WTC11 (cell line): ENCODE results near the gene SEH1L. TPM values are rescaled to one million over a fixed set of nuclear protein-coding genes. Genes with fewer than 3 reads are reported as not detected.

Experiments
- ATAC-seq: fragments of 200-7000 bp; cut with Tn5 transposase; 2 replicates; pipeline ENCODE4 v1.10.0; 2021; ENCODE audit warnings: mild to moderate bottlenecking, moderate library complexity
- CTCF ChIA-PET: fragments of 300-600 bp; sonication (Branson Sonifier 250); formaldehyde crosslinking; loops from one replicate; lab custom pipeline; 2021; ENCODE audit warnings: antibody characterized with exemption; lab: Charles Lee
- POLR2A ChIA-PET: fragments of 350-600 bp; sonication (Branson Sonifier 250); formaldehyde crosslinking; loops from one replicate; lab custom pipeline; 2021; ENCODE audit warnings: antibody characterized with exemption; lab: Charles Lee
- DNase-seq: peaks from one replicate; pipeline ENCODE4 v3.0.0; 2021; ENCODE audit warnings: low spot score
- H3K27ac Mint-ChIP-seq: 2 replicates; pipeline ENCODE4 v1.8.0; 2021; ENCODE audit warnings: mixed read lengths
- H3K27me3 Mint-ChIP-seq: 2 replicates; pipeline ENCODE4 v1.8.0; 2021; ENCODE audit warnings: low read depth, mild to moderate bottlenecking, moderate library complexity, mixed read lengths
- H3K36me3 Mint-ChIP-seq: 2 replicates; pipeline ENCODE4 v1.8.0; 2021; ENCODE audit warnings: mixed read lengths
- H3K4me1 Mint-ChIP-seq: 2 replicates; pipeline ENCODE4 v1.8.0; 2022; ENCODE audit warnings: mixed read lengths
- H3K4me3 Mint-ChIP-seq: 2 replicates; pipeline ENCODE4 v1.8.0; 2021; ENCODE audit warnings: mild to moderate bottlenecking, moderate library complexity, mixed read lengths
- H3K9me3 Mint-ChIP-seq: 2 replicates; pipeline ENCODE4 v1.8.0; 2021; ENCODE audit warnings: mixed read lengths
- AR ChIP-seq: fragments of 250-450 bp; sonication (Bioruptor Pico); IDR thresholded peaks from 2 replicates; pipeline ENCODE4 v1.9.0; 2021; ENCODE audit warnings: mild to moderate bottlenecking
- ATF3 ChIP-seq: sonication (generic); formaldehyde crosslinking; conservative IDR thresholded peaks from 2 replicates; pipeline ENCODE4 v1.8.1; 2022; ENCODE audit warnings: mild to moderate bottlenecking, missing genetic modification reagents
- ATF6 ChIP-seq: sonication (generic); formaldehyde crosslinking; IDR thresholded peaks from 2 replicates; pipeline ENCODE4 v1.8.1; 2023; ENCODE audit warnings: mild to moderate bottlenecking, missing genetic modification reagents
- CBFB ChIP-seq: sonication (generic); formaldehyde crosslinking; IDR thresholded peaks from 2 replicates; pipeline ENCODE4 v1.8.1; 2022; ENCODE audit warnings: mild to moderate bottlenecking, low read depth, missing genetic modification reagents
- E2F1 ChIP-seq: sonication (generic); formaldehyde crosslinking; IDR thresholded peaks from 2 replicates; pipeline ENCODE4 v1.8.0; 2022; ENCODE audit warnings: mild to moderate bottlenecking, missing genetic modification reagents
- ERG ChIP-seq: fragments of 250-450 bp; sonication (Bioruptor Pico); IDR thresholded peaks from 2 replicates; pipeline ENCODE4 v1.8.0; 2021; ENCODE audit warnings: mild to moderate bottlenecking
- FOXK1 ChIP-seq: sonication (generic); formaldehyde crosslinking; IDR thresholded peaks from 2 replicates; pipeline ENCODE4 v1.8.0; 2022; ENCODE audit warnings: mild to moderate bottlenecking, moderate library complexity, missing genetic modification reagents
- FOXP1 ChIP-seq: sonication (generic); formaldehyde crosslinking; IDR thresholded peaks from 2 replicates; pipeline ENCODE4 v1.8.0; 2022; ENCODE audit warnings: missing genetic modification reagents, mild to moderate bottlenecking, moderate library complexity, borderline replicate concordance
- GABPB1 ChIP-seq: sonication (generic); formaldehyde crosslinking; IDR thresholded peaks from 2 replicates; pipeline ENCODE4 v1.8.1; 2023; ENCODE audit warnings: mild to moderate bottlenecking, missing genetic modification reagents
- HMGA2 ChIP-seq: fragments of 250-450 bp; sonication (Bioruptor Pico); IDR thresholded peaks from 2 replicates; pipeline ENCODE4 v1.4.0; 2021; ENCODE audit warnings: mild to moderate bottlenecking, moderate library complexity
- JAZF1 ChIP-seq: fragments of 250-450 bp; sonication (Bioruptor Pico); IDR thresholded peaks from 2 replicates; pipeline ENCODE4 v1.9.0; 2021; ENCODE audit warnings: moderate library complexity, mild to moderate bottlenecking, inconsistent platforms
- JUN ChIP-seq: sonication (generic); formaldehyde crosslinking; IDR thresholded peaks from 2 replicates; pipeline ENCODE4 v1.8.0; 2023; ENCODE audit warnings: mild to moderate bottlenecking, missing genetic modification reagents
- KAT7 ChIP-seq: sonication (generic); formaldehyde crosslinking; IDR thresholded peaks from 2 replicates; pipeline ENCODE4 v1.8.1; 2023; ENCODE audit warnings: missing genetic modification reagents, mild to moderate bottlenecking, borderline replicate concordance
- MYBL2 ChIP-seq: sonication (generic); formaldehyde crosslinking; IDR thresholded peaks from 2 replicates; pipeline ENCODE4 v1.8.1; 2023; ENCODE audit warnings: mild to moderate bottlenecking, moderate library complexity, missing genetic modification reagents
- NFE2L1 ChIP-seq: sonication (generic); formaldehyde crosslinking; IDR thresholded peaks from 2 replicates; pipeline ENCODE4 v1.8.1; 2023; ENCODE audit warnings: missing genetic modification reagents
- OVOL2 ChIP-seq: fragments of 250-450 bp; sonication (Bioruptor Pico); IDR thresholded peaks from 2 replicates; pipeline ENCODE4 v1.9.0; 2021; ENCODE audit warnings: mild to moderate bottlenecking, borderline replicate concordance
- PRRX2 ChIP-seq: fragments of 250-450 bp; sonication (Bioruptor Pico); IDR thresholded peaks from 2 replicates; pipeline ENCODE4 v1.8.0; 2021; ENCODE audit warnings: mild to moderate bottlenecking
- SP1 ChIP-seq: sonication (generic); formaldehyde crosslinking; conservative IDR thresholded peaks from 2 replicates; pipeline ENCODE4 v1.8.1; 2022; ENCODE audit warnings: missing genetic modification reagents
- TCF7 ChIP-seq: sonication (generic); formaldehyde crosslinking; IDR thresholded peaks from 2 replicates; pipeline ENCODE4 v1.8.0; 2022; ENCODE audit warnings: mild to moderate bottlenecking, low read depth, missing genetic modification reagents, moderate library complexity
- ZNF138 ChIP-seq: sonication (generic); formaldehyde crosslinking; conservative IDR thresholded peaks from 2 replicates; pipeline ENCODE4 v1.8.1; 2022; ENCODE audit warnings: mild to moderate bottlenecking, moderate library complexity, missing genetic modification reagents
- ZNF317 ChIP-seq: sonication (generic); formaldehyde crosslinking; IDR thresholded peaks from 2 replicates; pipeline ENCODE4 v1.8.1; 2023; ENCODE audit warnings: low read depth, mild to moderate bottlenecking, moderate library complexity, missing genetic modification reagents, borderline replicate concordance
- ZNF416 ChIP-seq: fragments of 250-450 bp; sonication (Bioruptor Pico); IDR thresholded peaks from 2 replicates; pipeline ENCODE4 v1.9.0; 2021; ENCODE audit warnings: mild to moderate bottlenecking, inconsistent platforms
- ZNF671 ChIP-seq: fragments of 250-450 bp; sonication (Bioruptor Pico); IDR thresholded peaks from 2 replicates; pipeline ENCODE4 v1.8.0; 2021; ENCODE audit warnings: mild to moderate bottlenecking
- total RNA-seq: library from RNA; stranded (reverse); gene quantifications from 3 replicates; pipeline ENCODE4 v1.2.3, GENCODE V29; 2021

The SEH1L gene
- total RNA-seq, 1 experiment from 2014 or later = 75.5 TPM

GRCh38 chr18:12939162-12939561 is 8.6 kb upstream of the SEH1L start (continued):
- no peak for TF ChIP-seq AR (CRISPR knock-in tag)
- no peak for TF ChIP-seq ATF6 (CRISPR knock-in tag)

GRCh38 chr18:12943215-12943614 is 4.6 kb upstream of the SEH1L start:
- no peak overlapping the region for H3K27ac Mint-ChIP-seq
- CTCF ChIA-PET = interaction anchor here (3.2 kb wide), 1 partner anchor 9 kb away, joined by 19 read pairs; no protein-coding TSS in a partner anchor
- no peak for DNase-seq
- H3K9me3 Mint-ChIP-seq = no peaks in the 10 kb centered on the region
- POLR2A ChIA-PET = no interaction called here
- TF ChIP-seq MYBL2 (CRISPR knock-in tag) = no peak
- TF ChIP-seq SP1 (CRISPR knock-in tag) = no peak
- TF ChIP-seq ZNF671 (CRISPR knock-in tag) = no peak
- no peak for TF ChIP-seq JUN (CRISPR knock-in tag)
- no peak for TF ChIP-seq ZNF138 (CRISPR knock-in tag)
- TF ChIP-seq KAT7 (CRISPR knock-in tag) = no peak
- TF ChIP-seq FOXP1 = no peak
- no peak for TF ChIP-seq ATF6 (CRISPR knock-in tag)
- no peak for TF ChIP-seq ERG (CRISPR knock-in tag)
- TF ChIP-seq PRRX2 (CRISPR knock-in tag) = no peak
- no peak for TF ChIP-seq TCF7 (CRISPR knock-in tag)
- ATAC-seq = no peak
- no peaks in the 10 kb centered on the region for H3K36me3 Mint-ChIP-seq
- H3K4me1 Mint-ChIP-seq = peaks cover 12% of the 10 kb centered on the region
- H3K4me3 Mint-ChIP-seq = no peak overlapping the region
- no peaks in the 10 kb centered on the region for H3K27me3 Mint-ChIP-seq

- Mint-ChIP-seq H3K27ac (no peak overlapping the region), H3K4me3 (no peak overlapping the region), H3K4me1 (peaks cover 12% of the 10 kb centered on the region), H3K9me3 (no peaks in the 10 kb centered on the region), H3K27me3 (no peaks in the 10 kb centered on the region), H3K36me3 (peaks cover 8% of the 10 kb centered on the region)
- ChIA-PET CTCF (interaction anchor here (0.8 to 3.2 kb wide), 3 partner anchors 11 to 167 kb away, joined by 3 to 19 read pairs (median 4); no protein-coding TSS in a partner anchor), POLR2A (interaction anchor here (0.6 kb wide), 1 partner anchor 61 kb away, joined by 3 read pairs; no protein-coding TSS in a partner anchor)
- DNase-seq (no peak), ATAC-seq (no peak)
- TF ChIP-seq JAZF1 (CRISPR knock-in tag) (no peak), NFE2L1 (CRISPR knock-in tag) (no peak), FOXK1 (CRISPR knock-in tag) (no peak), GABPB1 (CRISPR knock-in tag) (no peak), ZNF317 (CRISPR knock-in tag) (no peak), OVOL2 (no peak), CBFB (no peak), E2F1 (CRISPR knock-in tag) (no peak), ZNF416 (CRISPR knock-in tag) (no peak), ZNF671 (CRISPR knock-in tag) (no peak), ATF3 (no peak), HMGA2 (CRISPR knock-in tag) (no peak)
Measured at GRCh38 chr18:12944709-12945108, 3.1 kb upstream of the SEH1L start.
